GM12878 (cell line): ENCODE measurements around the gene GLMN.

Experiments
- ETV6 ChIP-seq, 2 experiments: fragments of 450-650 bp in 1 of 2; IDR thresholded peaks in 1 of 2; conservative IDR thresholded peaks in 1 of 2; 2 replicates each; pipeline ENCODE4 v1.6.1; 2014; ENCODE audit warnings: antibody characterized with exemption in 1 of 2, borderline replicate concordance in 1 of 2, low read depth in 1 of 2, mild to moderate bottlenecking in 1 of 2, moderate library complexity in 1 of 2
- GATAD2B ChIP-seq: fragments of 450-650 bp; conservative IDR thresholded peaks from 2 replicates; pipeline ENCODE4 v1.6.1; 2017; ENCODE audit warnings: low read depth, mild to moderate bottlenecking, moderate library complexity
- HDAC2 ChIP-seq: fragments of 200-600 bp; sonication (generic); IDR thresholded peaks from 2 replicates; pipeline ENCODE4 v1.6.1; 2017
- MTA2 ChIP-seq: fragments of 450-650 bp; IDR thresholded peaks from 2 replicates; pipeline ENCODE4 v1.6.1; 2016; ENCODE audit warnings: low read depth, mild to moderate bottlenecking, moderate library complexity
- NFIC ChIP-seq: IDR thresholded peaks from 2 replicates; pipeline ENCODE4 v1.6.1; 2012; ENCODE audit warnings: low read depth, mild to moderate bottlenecking, inconsistent platforms, low read length, moderate library complexity
- POLR2A ChIP-seq: IDR thresholded peaks from 2 replicates; pipeline ENCODE4 v1.6.1; 2011; ENCODE audit warnings: low read depth, mild to moderate bottlenecking, low read length
- RAD21 ChIP-seq: IDR thresholded peaks from 2 replicates; pipeline ENCODE4 v1.6.1; 2011; ENCODE audit warnings: mild to moderate bottlenecking, low read depth, low read length, moderate library complexity; ENCODE audit not compliant: insufficient read depth
- TCF7 ChIP-seq: IDR thresholded peaks from 2 replicates; pipeline ENCODE4 v1.6.1; 2014; ENCODE audit warnings: antibody characterized with exemption, borderline replicate concordance

DNA sequence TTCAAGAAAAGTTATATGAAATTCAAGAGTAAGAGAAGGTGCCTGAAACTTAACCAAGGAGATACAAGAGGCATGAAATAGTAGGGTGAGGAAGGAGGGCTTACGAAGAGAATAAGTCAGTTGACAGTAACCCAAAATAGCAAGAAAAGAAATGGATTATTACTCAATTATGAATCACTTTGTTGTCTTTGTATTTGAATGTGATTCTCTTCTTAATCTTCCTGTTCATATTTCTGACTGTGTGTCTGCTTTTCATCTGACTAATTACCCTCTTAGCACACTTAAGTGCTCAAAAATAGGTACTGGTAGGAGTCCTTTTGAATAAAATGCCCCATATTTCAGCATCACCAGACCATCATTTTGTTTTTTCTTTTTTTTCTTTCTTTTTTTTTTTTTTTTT is 39.4 kb downstream of the GLMN start:
- TF ChIP-seq POLR2A = no peak
- TF ChIP-seq TCF7 = no peak
- TF ChIP-seq RAD21 = no peak
- no peak for TF ChIP-seq HDAC2
- no peak for TF ChIP-seq ETV6 (conservative IDR thresholded peaks at IDR 0.05 in 1 of 2, IDR thresholded peaks at IDR 0.05 in 1 of 2; ENCODE audit: borderline replicate concordance in 1 of 2, low read depth in 1 of 2)
- no peak for TF ChIP-seq MTA2
- TF ChIP-seq GATAD2B = no peak
- TF ChIP-seq NFIC = no peak
